GM18858 (cell line): ENCODE measurements around the gene FAM153A.
"Not testable (repeated sequence)": the region's sequence is repeated elsewhere in the genome, so short reads cannot be mapped to it uniquely, and the experiment has no call there.

Experiments used
- ATAC-seq: cut with Tn5 transposase; IDR thresholded peaks from one replicate; pipeline ENCODE4 v1.9.1; 2021; ENCODE audit not compliant: unreplicated experiment

Gene FAM153A

DNA sequence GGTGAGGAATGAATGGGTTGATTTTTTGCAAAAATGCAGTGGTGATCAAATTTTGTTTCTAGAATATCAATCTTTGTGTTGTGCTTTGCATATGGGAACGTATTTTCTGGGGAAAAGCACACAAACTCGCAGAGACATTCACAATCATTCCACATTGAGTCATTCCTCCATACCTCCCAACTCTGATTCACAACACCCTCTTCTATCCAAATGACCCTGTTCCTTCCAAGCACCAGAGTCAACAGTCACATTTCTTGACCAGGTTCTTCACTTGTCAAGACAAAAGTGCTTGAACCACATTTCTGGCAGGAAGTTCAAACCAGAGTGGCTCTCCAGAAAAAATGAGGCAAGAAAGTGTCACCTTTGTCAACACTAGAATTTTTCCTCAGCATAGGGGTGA, 35.3 kb downstream of the FAM153A start:
- ATAC-seq = not testable (repeated sequence)

DNA sequence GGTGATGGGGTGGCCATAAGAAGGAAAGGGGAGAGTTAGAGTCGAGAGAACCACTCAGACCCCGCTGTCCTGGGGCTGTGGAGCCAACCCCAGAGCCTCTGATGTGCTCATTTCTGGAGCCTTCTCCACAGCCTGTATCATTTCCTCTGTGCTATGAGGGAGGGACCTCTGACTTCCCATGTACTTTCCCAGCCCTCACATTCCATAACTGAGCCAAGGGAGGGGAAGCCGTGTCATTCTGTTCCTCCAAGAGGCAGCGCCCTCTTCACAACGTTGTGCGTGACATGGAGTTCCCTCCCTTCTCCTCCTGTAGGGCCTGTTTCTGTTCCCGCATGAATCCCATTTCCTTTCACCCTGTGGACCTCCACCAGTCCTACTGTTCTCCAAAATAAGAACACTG, 57.8 kb downstream of the FAM153A start:
- ATAC-seq = not testable (repeated sequence)

DNA sequence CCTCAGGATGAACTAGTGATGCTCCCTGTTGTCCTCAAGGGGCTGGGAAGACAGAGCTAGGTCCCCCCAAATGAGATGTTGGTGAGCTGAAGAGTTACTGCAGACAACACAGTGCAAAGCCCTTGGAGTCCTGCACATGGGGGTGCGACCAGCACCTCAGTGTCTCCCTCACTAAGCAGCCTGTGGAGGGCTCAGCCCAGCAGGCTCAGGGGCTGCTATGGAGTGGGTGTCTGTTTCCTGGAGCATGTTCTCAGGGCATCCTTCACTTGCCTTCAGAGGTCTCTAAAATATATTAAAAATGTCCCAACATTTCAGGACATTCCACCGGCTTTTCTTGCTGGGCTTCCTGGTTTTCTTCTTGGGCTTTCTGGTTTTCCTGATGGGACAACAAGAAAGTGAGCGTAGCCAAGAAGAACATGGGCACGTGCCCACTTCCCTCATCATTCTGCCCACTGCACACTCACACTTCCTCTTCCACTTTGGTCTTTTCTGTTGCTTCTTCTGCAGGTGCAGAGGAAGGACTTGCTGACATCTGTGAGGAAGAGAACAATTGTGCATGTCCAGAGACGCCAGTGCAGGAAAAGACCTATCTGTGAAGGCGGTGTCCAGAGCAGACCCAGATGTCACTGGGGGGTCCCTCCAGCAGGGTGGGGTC, 58.7 kb downstream of the FAM153A start:
- ATAC-seq = not testable (repeated sequence)

DNA sequence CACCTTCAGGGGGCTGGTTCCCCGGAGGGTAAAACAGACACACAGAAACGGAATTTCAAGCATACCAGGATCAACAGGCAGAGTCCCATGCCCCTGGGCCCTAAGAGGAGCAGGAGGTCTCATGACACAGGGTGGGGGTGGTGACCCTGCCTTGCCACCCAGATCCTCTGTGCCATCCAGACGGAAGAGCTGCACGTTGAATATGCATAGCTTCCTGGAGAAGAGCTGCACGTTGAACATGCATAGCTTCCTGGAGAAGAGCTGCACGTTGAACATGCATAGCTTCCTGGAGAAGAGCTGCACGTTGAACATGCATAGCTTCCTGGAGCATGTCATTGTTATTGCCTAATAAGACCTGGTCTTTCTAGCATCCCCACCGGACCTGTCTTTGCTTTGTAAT, 59.9 kb downstream of the FAM153A start:
- not testable (repeated sequence) for ATAC-seq

DNA sequence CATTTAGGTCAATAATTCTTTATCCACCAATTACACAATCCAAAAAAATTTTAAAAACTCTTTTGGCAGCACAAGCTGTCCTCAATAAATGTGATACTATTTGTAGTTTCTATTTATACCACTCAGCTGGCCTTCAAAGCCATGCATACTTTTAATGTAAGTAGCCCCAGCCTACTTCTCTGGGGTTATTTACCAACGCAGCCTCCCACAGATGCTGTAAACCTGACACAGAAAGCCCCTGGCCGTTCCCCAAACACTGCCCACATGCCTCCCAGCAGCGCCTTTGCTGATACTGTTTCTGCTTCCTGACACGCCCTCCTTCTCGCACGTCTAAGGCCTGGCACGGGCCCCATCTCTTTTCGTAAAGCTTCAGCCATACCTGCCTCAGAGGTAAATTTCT, 62.7 kb downstream of the FAM153A start:
- ATAC-seq = not testable (repeated sequence)

DNA sequence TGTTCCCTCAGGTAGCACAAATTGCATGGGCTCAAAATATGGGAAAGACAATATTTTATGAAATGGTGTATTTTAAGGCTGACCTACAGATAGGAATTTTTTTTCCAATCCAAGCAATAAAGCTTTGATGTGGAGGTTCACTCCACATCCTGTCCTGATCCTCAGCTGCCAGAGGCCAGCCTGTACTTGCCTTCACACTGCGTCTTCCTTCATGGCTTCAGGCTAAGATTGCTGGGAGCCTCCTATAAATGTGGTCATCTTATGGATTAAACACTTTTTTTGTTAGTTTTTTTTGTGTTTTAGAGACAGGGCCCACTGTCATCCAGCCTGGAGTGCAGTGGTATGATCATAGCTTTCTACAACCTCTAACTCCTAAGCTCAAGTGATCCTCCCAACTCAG, 67.3 kb downstream of the FAM153A start:
- ATAC-seq = not testable (repeated sequence)

DNA sequence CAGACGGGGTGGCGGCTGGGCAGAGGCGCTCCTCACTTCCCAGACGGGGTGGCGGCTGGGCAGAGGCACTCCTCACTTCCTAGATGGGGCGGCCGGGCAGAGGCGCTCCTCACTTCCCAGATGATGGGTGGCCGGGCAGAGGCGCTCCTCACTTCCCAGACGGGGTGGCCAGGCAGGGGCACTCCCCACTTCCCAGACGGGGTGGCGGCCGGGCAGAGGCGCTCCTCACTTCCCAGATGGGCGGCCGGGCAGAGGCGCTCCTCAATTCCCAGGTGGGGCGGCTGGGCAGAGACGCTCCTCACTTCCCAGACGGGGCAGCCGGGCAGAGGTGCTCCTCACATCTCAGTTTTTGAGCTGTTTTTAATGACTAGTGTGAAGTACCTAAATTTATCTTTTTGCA, 86.6 kb downstream of the FAM153A start:
- not testable (repeated sequence) for ATAC-seq

DNA sequence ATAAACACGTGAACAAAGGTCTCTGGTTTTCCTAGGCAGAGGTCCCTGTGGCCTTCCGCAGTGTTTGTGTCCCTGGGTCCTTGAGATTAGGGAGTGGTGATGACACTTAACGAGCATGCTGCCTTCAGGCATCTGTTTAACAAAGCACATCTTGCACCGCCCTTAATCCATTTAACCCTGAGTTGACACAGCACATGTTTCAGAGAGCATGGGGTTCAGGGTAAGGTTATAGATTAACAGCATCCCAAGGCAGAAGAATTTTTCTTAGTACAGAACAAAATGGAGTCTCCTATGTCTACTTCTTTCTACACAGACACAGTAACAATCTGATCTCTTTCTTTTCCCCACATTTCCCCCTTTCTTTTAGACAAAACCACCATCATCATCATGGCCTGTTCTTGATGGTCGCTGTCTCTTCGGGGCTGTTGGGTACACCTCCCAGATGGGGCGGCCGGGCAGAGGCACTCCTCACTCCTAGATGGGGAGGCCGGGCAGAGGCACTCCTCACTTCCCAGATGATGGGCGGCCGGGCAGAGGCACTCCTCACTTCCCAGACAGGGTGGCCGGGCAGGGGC, 87.3 kb downstream of the FAM153A start:
- ATAC-seq = not testable (repeated sequence)

DNA sequence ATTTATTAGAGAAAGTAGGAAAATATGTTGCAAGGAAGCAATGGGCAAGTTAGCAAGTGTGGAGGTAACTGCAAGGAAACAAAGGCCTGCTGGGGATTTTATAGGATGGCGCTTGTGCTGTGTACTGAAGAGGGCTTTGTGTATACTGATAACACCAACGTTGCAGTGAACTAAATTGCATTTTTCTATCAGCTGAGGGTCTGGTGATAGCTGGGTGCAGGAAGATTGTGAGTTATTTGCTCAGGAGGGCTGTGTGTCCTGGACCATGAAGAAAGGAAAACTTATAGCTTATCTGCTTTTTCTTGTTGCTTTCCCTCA, 88.2 kb downstream of the FAM153A start:
- ATAC-seq = not testable (repeated sequence)

DNA sequence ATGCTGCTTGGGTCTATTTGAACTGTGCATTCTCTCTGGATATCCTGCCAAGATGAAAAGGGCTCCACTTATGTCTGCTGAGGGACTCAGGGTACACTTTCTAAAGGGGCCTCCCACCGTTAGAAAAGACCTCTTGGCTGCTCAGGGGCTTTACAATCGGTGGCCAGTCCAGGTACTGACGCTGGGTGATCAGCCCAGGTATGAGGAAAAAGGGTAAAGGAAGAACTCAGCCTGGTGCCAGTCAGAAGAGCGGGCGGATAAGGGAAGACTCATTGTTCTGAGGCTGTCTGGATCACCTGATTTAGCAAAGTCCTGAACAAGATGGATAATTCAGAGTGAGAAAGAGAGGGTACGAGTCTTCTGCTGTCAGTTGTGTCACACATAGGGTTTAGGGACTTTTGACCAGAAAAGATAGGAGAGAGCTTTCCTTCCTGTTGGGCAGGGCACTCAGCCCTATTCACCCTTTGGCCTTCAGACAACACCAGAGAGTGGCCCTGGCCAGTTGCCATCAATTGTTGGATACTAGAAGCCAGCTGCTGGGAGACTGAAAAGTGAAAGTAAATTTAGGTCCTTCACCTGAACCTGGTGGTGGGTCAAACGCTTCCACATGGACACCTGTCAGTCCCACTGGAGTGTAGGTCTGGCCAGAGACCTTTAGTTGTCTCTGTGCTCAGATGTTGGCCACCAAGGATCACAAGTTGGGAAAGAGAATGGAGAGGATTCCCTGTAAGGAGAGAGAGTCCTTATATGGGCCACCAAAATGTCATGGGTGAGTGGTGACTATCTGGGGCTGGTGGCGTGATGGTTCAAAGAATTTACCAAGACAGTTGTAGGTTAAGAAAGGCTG, 88.8 kb downstream of the FAM153A start:
- not testable (repeated sequence) for ATAC-seq

DNA sequence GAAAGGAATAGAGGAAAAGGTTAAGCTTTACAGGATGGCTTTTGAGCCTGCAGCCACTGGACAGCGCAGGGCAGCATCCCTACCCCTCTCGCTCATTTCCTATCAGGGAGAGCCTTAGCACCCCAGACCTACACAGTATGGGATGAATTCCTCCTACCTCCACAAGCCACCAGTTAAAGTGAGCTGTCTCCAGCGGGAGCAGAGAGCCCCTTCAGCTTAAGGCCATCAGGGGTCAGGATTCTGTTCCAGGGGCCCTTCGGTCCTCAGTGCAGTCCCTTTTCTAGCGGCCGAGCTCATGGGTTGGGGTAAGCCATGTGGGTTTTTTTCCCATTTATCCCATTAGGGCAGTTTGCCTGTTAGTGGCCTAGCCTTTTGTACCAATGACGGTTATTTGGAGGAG, 89.7 kb downstream of the FAM153A start:
- ATAC-seq = not testable (repeated sequence)

DNA sequence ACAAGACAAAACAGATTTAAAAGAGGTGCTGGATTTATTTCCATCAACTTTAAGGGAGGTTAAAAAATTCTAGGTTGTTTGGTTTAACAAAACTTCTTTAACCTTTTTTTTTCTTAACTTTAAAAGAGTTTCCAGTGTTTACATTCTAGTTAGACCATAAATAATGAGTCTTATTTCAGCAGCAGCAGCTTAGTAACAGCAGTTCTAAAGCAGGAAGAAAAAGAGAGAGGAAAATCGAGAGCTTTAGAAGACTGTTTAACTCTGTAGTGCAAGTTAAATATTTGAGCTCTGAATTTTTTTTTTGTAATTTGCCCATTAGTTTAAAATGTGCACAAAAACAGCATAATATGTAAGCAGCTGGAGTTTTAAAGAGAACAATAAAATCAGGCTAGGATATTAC, 90.2 kb downstream of the FAM153A start:
- ATAC-seq = not testable (repeated sequence)

DNA sequence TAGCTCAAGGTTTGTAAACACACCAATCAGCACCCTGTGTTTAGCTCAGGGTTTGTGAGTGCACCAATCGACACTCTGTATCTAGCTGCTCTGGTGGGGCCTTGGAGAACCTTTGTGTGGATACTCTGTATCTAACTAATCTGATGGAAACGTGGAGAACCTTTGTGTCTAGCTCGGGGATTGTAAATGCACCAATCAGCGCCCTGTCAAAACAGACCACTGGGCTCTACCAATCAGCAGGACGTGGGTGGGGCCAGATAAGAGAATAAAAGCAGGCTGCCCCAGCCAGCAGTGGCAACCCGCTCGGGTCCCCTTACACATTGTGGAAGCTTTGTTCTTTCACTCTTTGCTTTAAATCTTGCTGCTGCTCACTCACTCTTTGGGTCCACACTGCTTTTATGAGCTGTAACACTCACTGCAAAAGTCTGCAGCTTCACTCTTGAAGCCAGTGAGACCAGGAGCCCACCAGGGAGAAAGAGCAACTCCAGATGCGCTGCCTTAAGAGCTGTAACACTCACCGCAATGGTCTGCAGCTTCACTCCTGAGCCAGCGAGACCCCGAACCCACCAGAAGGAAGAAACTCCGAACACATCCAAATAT, 93.6 kb downstream of the FAM153A start:
- ATAC-seq = not testable (repeated sequence)

DNA sequence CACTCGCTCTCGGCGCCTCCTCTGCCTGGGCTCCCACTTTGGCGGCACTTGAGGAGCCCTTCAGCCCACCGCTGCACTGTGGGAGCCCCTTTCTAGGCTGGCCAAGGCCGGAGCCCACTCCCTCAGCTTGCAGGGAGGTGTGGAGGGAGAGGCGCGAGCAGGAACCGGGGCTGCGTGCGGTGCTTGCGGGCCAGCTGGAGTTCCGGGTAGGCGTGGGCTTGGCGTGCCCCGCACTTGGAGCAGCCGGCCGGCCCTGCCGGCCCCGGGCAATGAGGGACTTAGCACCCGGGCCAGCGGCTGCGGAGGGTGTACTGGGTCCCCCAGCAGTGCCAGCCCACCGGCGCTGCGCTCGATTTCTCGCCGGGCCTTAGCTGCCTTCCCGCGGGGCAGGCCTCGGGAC, 94.6 kb downstream of the FAM153A start:
- not testable (repeated sequence) for ATAC-seq

DNA sequence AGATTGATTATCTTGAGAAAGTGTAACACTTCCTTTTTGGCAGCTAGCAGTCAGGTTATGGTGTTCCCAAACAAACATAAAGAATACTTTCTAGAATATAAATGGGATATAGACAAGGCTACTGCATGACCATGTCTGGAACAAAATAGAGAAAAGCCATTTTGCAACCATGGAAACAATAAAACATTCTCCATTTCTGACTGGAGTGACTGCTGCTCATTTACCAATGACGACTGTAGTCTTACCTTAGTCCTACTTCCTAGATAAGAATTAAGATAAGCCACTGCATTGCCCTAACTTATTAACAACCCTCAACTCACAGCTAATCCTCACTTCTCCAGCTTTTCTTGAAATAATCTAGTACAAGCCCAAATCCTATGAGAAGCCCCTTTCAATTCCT, 100.8 kb downstream of the FAM153A start:
- ATAC-seq = not testable (repeated sequence)
